ENCODE data around the gene ME3.
"Not testable (repeated sequence)": the region's sequence is repeated elsewhere in the genome, so short reads cannot be mapped to it uniquely, and the experiment has no call there.

The ME3 gene

GRCh38 chr11:86629045-86629706, 43.2 kb downstream of the ME3 start:
- no peaks in the 10 kb centered on the region for H3K9me3 Mint-ChIP-seq
- H3K36me3 Mint-ChIP-seq (ENCODE audit: low read depth), result no peaks in the 10 kb centered on the region
- H3K27me3 Mint-ChIP-seq, result peaks cover 19% of the 10 kb centered on the region
- DNase-seq, result no peak
- H3K4me3 Mint-ChIP-seq, result no peak overlapping the region
- no peak overlapping the region for H3K27ac Mint-ChIP-seq
- peaks cover 11% of the 10 kb centered on the region for H3K4me1 Mint-ChIP-seq (ENCODE audit: low read depth)

DNA sequence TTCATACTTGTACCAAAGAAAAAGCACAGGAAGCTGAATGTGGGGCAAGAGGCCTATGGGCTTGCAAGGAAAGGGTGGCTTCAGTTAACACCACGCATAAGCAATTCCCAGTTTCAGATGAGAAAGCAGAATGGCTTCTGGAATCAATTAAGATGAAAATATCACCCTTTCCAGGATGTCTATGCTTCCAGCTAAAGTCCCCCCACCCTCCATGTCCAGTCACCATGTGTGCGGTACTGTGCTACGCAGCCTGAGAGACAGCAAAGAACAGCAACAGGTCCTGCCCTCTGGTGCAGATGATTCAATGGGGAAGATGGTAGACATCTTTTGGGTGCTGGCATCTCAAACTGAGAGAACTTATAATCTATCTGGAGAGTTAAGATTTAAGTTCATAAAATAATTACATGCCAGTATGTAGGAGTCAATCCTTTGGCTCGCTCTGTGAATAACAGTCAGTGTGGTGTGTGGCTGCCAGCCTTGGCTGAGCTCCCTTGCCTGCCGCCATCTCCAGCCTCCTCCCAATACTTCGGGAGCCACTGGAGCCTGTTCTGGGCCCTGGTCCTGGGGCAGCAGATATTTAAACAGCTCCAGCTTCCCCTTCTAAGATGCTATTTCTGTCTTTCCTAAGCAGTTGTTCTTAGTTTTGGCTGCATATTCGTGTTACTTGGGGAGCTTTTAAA, 44.5 kb downstream of the ME3 start:
- Mint-ChIP-seq H3K27me3 (peaks cover 15% of the 10 kb centered on the region), H3K4me3 (no peak overlapping the region), H3K4me1 (ENCODE audit: low read depth) (peaks cover 5% of the 10 kb centered on the region), H3K36me3 (ENCODE audit: low read depth) (no peaks in the 10 kb centered on the region), H3K9me3 (no peaks in the 10 kb centered on the region), H3K27ac (no peak overlapping the region)
- DNase-seq, result no peak

DNA sequence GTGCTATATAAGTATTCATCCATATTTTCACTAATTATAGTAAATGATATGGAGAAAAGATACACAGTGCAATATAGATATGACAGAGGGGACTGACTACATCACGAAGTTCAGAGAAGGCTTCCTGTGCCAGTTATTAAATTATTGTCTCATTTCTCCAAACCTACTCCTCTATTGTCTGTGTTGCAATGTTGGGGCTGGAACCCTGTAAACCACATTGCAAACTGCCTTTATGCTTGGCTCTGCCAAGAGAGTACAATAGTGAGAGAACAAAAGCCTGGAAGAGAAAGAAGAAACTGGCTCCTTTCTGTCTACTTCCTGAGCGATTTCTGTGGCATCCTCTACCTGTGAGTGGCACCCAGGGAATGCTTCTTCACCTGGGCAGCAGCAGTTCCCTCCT, 46.4 kb downstream of the ME3 start:
- Mint-ChIP-seq H3K9me3 (peaks cover 5% of the 10 kb centered on the region), H3K36me3 (ENCODE audit: low read depth) (no peaks in the 10 kb centered on the region), H3K27ac (no peak overlapping the region), H3K4me3 (no peak overlapping the region), H3K27me3 (peaks cover 11% of the 10 kb centered on the region), H3K4me1 (ENCODE audit: low read depth) (no peaks in the 10 kb centered on the region)
- no peak for DNase-seq

- Mint-ChIP-seq H3K4me3 (no peak overlapping the region), H3K36me3 (ENCODE audit: low read depth) (no peaks in the 10 kb centered on the region), H3K27me3 (peaks cover 6% of the 10 kb centered on the region), H3K4me1 (ENCODE audit: low read depth) (no peaks in the 10 kb centered on the region), H3K27ac (no peak overlapping the region), H3K9me3 (peaks cover 5% of the 10 kb centered on the region)
- no peak for DNase-seq
These were observed 46.9 kb downstream of the ME3 start for GRCh38 chr11:86625544-86625943.

GRCh38 chr11:86624366-86624765, 48.0 kb downstream of the ME3 start:
- H3K27me3 Mint-ChIP-seq, result peaks cover 4% of the 10 kb centered on the region
- H3K4me1 Mint-ChIP-seq (ENCODE audit: low read depth), result peaks cover 4% of the 10 kb centered on the region
- no peaks in the 10 kb centered on the region for H3K36me3 Mint-ChIP-seq (ENCODE audit: low read depth)
- H3K27ac Mint-ChIP-seq, result no peak overlapping the region
- peaks cover 11% of the 10 kb centered on the region for H3K9me3 Mint-ChIP-seq
- no peak for DNase-seq
- no peak overlapping the region for H3K4me3 Mint-ChIP-seq

- no peak for DNase-seq
- Mint-ChIP-seq H3K36me3 (ENCODE audit: low read depth) (peaks cover 2% of the 10 kb centered on the region), H3K4me1 (ENCODE audit: low read depth) (peaks cover 7% of the 10 kb centered on the region), H3K27me3 (peaks cover 4% of the 10 kb centered on the region), H3K9me3 (peaks cover 15% of the 10 kb centered on the region), H3K27ac (no peak overlapping the region), H3K4me3 (no peak overlapping the region)
These were observed 48.7 kb downstream of the ME3 start for GRCh38 chr11:86623736-86624135.

DNA sequence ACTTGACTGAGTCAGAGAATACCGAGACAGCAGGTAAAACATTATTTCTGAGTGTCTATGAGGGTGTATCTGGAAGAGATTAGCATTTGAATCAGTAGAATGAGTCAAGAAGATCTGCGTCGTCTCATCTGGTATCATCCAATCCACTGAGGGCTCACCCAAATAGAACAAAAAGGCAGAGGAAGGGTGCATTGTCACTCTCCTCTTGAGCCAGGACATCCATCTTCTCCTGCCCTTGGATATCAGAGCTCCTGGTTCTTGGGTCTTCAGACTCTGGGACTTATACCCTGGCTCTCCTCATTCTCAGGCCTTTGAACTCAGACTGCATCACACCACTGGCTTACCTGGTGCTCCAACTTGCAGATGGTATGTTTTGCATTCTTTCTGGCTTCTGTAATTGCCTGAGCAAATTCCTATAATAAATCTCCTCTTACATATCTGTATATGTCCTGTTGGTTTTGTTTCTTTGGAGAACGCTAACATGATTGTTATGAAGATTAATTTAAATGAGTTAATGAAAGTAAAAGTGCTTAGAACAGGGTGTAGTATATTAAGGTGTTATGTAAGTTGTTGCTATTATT, 49.3 kb downstream of the ME3 start:
- H3K36me3 Mint-ChIP-seq (ENCODE audit: low read depth), result peaks cover 2% of the 10 kb centered on the region
- no peak overlapping the region for H3K4me3 Mint-ChIP-seq
- peaks cover 15% of the 10 kb centered on the region for H3K9me3 Mint-ChIP-seq
- peaks cover 7% of the 10 kb centered on the region for H3K4me1 Mint-ChIP-seq (ENCODE audit: low read depth)
- no peak for DNase-seq
- peaks cover 4% of the 10 kb centered on the region for H3K27me3 Mint-ChIP-seq
- H3K27ac Mint-ChIP-seq, result no peak overlapping the region

DNA sequence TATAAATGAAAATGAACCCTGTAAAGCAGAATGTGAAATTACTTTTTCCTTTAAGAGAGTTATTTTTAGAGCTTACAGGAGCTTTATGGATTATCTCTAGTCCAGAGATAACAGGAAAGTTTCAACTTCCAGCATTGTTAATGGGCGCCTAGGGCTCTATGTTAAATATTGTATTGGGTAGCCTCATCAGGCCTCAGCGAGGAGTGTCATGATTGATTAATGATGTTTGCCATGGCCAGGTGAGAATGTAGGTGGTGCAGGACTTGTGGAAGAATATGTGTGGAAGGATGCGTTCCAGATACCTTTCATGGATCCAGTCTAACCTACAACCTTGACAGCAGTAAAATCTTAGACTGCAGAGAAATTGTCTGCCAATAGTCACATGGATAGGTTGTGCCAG, 50.6 kb downstream of the ME3 start:
- DNase-seq, result no peak
- H3K36me3 Mint-ChIP-seq (ENCODE audit: low read depth), result peaks cover 2% of the 10 kb centered on the region
- peaks cover 15% of the 10 kb centered on the region for H3K9me3 Mint-ChIP-seq
- H3K4me3 Mint-ChIP-seq, result no peak overlapping the region
- H3K4me1 Mint-ChIP-seq (ENCODE audit: low read depth), result peaks cover 7% of the 10 kb centered on the region
- no peak overlapping the region for H3K27ac Mint-ChIP-seq
- H3K27me3 Mint-ChIP-seq, result peaks cover 4% of the 10 kb centered on the region

DNA sequence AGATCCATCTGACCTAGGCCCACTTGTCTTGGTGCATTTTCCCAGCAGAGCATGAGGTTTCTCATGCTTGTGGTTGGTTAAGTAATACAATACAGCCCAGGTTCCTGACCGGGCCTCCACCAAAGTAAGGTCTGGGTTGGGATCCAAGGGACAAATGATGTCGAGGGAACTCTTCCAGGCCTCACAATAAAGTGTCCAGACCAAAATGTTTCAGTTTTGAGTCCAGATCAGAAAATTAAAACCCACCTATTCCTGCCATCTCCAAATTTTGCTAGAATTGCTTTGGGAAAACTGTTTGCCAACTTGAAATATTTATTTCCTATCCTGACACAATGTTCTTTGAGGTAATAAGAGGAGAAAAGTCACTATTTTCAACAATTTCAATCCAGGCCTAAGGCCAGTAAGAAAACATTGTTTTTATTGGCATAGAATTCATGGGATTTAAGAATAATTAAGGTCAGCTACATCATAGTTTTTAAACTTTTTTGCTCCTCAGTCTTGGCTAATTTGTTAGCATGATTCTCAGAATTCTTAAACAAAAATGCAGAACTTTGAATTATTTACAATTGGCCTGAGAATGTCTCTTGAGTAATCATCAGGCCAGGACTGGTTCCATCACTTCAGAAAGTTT, 51.4 kb downstream of the ME3 start:
- peaks cover 10% of the 10 kb centered on the region for H3K4me1 Mint-ChIP-seq (ENCODE audit: low read depth)
- no peak overlapping the region for H3K27ac Mint-ChIP-seq
- peaks cover 19% of the 10 kb centered on the region for H3K9me3 Mint-ChIP-seq
- no peak overlapping the region for H3K4me3 Mint-ChIP-seq
- no peak for DNase-seq
- H3K36me3 Mint-ChIP-seq (ENCODE audit: low read depth), result peaks cover 2% of the 10 kb centered on the region
- peaks cover 4% of the 10 kb centered on the region for H3K27me3 Mint-ChIP-seq

DNA sequence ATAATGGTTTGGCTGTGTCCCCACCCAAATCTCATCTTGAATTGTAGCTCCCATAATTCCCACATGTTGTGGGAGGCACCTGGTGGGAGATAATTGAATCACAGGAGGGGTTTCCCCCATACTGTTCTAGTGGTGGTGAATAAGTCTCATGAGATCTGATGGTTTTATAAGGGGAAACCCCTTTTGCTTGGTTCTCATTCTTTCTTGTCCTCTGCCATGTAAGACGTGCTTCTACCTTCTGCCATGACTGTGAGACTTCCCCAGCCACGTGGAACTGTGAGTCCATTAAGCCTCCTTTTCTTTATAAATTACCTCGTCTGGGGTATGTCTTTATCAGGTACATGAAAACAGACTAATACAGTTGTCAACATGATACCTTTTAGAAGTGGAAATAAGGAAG, 53.0 kb downstream of the ME3 start:
- H3K27me3 Mint-ChIP-seq; DNase-seq; H3K27ac Mint-ChIP-seq; H3K4me1 Mint-ChIP-seq (ENCODE audit: low read depth); H3K36me3 Mint-ChIP-seq (ENCODE audit: low read depth); H3K4me3 Mint-ChIP-seq: not testable (repeated sequence)
- H3K9me3 Mint-ChIP-seq, result peaks cover 19% of the 10 kb centered on the region

GRCh38 chr11:86617502-86617901, 54.9 kb downstream of the ME3 start:
- H3K27me3 Mint-ChIP-seq, result peaks cover 8% of the 10 kb centered on the region
- H3K36me3 Mint-ChIP-seq (ENCODE audit: low read depth), result peaks cover 2% of the 10 kb centered on the region
- peaks cover 10% of the 10 kb centered on the region for H3K4me1 Mint-ChIP-seq (ENCODE audit: low read depth)
- H3K4me3 Mint-ChIP-seq, result no peak overlapping the region
- no peak for DNase-seq
- H3K27ac Mint-ChIP-seq, result no peak overlapping the region
- H3K9me3 Mint-ChIP-seq, result peaks cover 19% of the 10 kb centered on the region

GRCh38 chr11:86615487-86615886, 56.9 kb downstream of the ME3 start:
- H3K27ac Mint-ChIP-seq, result no peak overlapping the region
- peaks cover 14% of the 10 kb centered on the region for H3K27me3 Mint-ChIP-seq
- H3K36me3 Mint-ChIP-seq (ENCODE audit: low read depth), result peaks cover 2% of the 10 kb centered on the region
- DNase-seq, result no peak
- no peak overlapping the region for H3K4me3 Mint-ChIP-seq
- H3K9me3 Mint-ChIP-seq, result peaks cover 14% of the 10 kb centered on the region
- H3K4me1 Mint-ChIP-seq (ENCODE audit: low read depth), result peaks cover 10% of the 10 kb centered on the region

GRCh38 chr11:86610559-86611341, 61.7 kb downstream of the ME3 start:
- Mint-ChIP-seq H3K27ac (no peak overlapping the region), H3K4me3 (no peak overlapping the region), H3K9me3 (no peaks in the 10 kb centered on the region), H3K36me3 (ENCODE audit: low read depth) (no peaks in the 10 kb centered on the region), H3K27me3 (peaks cover 14% of the 10 kb centered on the region), H3K4me1 (ENCODE audit: low read depth) (peaks cover 17% of the 10 kb centered on the region)
- no peak for DNase-seq

DNA sequence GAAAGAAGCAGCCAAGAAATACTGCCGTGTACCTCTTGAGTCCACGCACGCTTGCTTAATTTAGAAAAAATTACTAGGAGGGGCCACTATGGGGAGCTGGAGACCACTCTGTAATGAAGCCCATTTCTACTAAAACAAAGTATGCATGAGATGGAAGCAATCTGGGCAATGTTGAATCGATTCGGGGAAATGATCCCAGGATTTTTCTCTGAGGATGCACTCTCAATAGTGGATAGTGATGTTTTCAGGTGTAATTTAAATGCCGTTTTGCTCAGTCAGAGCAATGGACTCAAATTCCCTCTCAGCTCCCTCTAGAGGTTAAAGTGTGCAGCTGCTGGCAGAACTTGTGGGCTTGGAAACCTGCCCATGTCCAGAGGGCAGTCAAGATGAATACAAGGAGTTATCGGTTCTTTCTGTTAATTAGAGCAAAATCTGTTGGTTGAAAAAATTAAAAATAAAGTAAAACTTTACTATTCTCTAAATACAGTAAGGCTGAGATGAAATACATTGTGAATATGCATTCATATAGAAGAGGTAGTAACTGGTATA, 64.1 kb downstream of the ME3 start:
- Mint-ChIP-seq H3K4me1 (ENCODE audit: low read depth) (peaks cover 19% of the 10 kb centered on the region), H3K27me3 (peaks cover 12% of the 10 kb centered on the region), H3K9me3 (no peaks in the 10 kb centered on the region), H3K36me3 (ENCODE audit: low read depth) (no peaks in the 10 kb centered on the region), H3K27ac (no peak overlapping the region), H3K4me3 (no peak overlapping the region)
- peak; percentile 56 for DNase-seq
